PC-9 (cell line): ENCODE data around the gene VPS50.

Source experiments
- CTCF ChIP-seq: fragments of 200-600 bp; sonication (generic); conservative IDR thresholded peaks from 2 replicates; pipeline ENCODE4 v1.6.1; 2017; ENCODE audit warnings: mixed run types, antibody characterized with exemption, mild to moderate bottlenecking, moderate library complexity
- EZH2 ChIP-seq: fragments of 200-600 bp; sonication (generic); IDR thresholded peaks from 2 replicates; pipeline ENCODE4 v1.8.0; 2017; ENCODE audit warnings: antibody characterized with exemption, low read depth

- TF ChIP-seq CTCF (no peak), EZH2 (no peak)
Observed at GRCh38 chr7:93188870-93189634, 43.1 kb upstream of the VPS50 start.
